NCI-H128 (cell line): Measurements from ENCODE around the gene CRB3.

ENCODE experiments used
- DNase-seq: peaks from one replicate; lab custom pipeline; 2025; ENCODE audit not compliant: unreplicated experiment; lab: John Stamatoyannopoulos, UW

CRB3 gene

DNA sequence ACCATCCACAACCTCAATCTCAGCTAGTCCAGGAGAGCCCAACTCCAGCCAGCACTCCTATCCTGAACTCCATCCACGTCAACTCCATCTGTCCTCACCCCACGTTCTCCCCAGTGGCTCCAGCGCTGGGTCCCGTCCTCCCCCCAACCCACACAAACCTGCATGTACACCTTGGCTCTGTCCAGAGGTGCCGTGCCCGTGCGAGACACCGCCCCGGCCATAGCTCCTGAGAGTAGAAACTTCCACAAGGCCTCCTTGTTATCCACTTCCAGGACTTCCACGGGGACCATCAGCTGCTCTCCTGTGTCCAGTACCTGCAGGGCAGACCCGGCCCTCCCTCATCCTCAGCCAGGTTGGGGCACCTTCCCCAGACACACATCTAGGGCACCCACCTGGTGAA, 32.2 kb upstream of the CRB3 start:
- DNase-seq, result no peak

DNA sequence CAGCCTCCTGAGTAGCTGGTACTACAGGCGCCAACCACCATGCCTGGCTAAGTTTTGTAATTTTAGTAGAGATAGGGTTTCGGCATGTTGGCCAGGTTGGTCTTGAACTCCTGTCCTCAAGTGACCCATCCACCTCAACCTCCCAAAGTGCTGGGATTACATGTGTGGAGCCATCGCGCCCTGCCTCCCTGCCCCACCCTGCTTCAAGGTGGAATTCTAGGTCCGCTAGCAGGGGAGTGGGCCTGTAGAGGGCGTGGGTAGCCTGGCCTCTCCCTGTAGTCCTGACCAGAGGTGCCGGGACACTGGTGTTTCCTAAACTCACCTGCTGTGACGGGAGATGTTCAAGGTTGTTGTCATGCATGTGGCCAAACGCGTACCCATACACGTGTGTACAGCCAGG, 30.9 kb upstream of the CRB3 start:
- DNase-seq, result no peak

DNA sequence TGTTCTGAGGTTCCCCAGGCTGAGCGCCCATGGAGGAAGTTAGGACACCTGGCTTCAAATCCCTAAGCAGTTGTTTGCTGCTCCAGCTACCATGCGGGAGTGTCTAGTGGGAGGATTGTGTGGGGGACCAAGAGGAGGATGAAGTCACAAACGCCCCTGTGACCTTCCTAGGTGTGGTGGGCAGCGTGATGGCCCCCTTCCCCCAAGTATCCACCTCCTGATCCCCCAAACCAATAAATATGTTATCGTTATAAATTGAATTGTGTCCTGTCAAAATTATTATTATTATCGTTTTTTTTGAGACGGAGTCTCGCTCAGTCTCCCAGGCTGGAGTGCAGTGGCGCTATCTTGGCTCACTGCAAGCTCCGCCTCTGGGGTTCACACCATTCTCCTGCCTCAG, 30.4 kb upstream of the CRB3 start, which contains the start of gene SLC25A41:
TSS of gene SLC25A41 (minus strand) at position 101 of the 400 bp plus-strand sequence. CDS start at position 31, 70 bp downstream.
- no peak for DNase-seq

DNA sequence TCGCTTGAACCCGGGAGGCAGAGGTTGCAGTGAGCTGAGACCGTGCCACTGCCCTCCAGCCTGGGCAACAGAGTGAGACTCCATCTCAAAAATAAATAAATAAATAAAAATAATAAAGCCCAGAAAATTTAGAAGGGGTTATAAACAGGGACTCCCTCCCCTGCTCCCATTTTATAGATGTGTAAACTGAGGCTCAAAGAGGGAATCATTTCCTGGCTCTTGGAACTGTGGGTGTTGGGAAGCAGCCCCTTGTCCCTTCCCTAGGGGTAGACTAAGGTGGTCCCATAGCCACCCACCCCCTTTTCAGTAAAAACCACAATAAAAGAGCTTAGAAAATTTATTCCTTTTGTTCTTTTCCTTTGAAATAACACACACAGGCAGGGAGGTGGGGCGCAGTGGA, 24.3 kb upstream of the CRB3 start:
- DNase-seq, result no peak

DNA sequence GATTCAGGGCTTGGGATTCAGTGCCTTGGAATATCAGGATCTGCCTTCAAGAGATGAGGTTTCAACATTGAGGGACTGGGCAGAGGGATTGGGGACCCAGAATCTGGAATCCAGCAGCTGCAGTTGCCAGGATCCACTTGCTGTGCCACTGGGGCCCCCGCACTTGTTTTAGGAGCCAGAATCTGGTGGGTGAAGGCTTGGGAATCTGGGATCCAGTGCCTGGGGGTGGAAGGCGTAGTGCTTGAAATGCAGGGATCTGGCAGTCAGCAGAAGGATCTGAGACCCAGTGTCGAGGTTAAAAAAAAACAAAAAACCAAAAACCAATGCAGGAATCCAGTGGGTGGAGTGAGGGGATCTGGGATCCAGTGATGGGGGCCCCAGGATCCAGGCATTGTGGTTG, 23.2 kb upstream of the CRB3 start:
- DNase-seq, result no peak

DNA sequence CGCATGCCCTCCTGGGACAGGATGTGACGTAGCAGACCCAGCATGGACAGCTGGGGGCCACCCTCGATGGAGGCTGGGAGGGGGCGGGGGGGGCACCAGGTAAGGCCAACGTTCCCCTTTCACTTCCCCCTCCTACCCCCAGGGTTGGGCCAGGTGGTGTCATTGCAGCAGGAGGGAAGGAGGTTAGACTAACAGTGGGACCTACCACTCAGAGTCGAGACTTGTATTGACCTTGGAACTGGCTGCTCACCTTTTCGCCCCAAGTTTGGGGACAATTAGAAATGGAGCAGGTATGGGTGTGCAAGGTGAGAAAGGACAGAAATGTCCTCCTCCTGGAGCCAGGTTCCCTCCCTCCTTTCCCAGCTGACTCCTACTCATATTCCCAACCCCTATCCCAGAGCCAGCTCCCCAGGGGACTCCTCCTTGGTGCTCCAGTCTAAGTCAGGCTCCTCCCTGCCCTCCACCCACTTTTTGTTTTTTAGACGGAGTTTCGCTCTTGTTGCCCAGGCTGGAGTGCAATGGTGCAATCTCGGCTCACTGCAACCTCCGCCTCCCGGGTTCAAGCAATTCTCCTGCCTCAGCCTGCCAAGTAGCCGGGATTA, 21.9 kb upstream of the CRB3 start:
- DNase-seq, result no peak

DNA sequence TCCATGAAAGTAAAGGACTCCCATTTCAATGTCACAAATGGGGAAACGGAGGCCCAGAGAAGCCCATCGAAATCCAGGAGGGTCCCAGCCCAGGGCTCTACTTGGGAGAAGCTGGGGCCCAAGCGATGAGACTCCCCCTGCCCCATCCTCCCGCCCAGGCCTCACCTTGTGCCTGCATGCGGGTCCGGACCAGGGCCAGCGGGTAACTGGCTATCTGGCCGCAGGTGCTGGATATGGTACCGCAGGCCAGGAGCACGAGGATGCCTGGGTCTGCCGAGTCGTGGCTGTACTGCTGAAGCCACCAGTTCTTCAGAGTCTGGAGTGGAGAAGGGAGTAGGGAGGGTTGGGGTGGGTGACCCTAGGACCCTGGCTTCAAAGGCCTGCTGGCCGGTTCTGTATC, 20.1 kb upstream of the CRB3 start:
- no peak for DNase-seq

DNA sequence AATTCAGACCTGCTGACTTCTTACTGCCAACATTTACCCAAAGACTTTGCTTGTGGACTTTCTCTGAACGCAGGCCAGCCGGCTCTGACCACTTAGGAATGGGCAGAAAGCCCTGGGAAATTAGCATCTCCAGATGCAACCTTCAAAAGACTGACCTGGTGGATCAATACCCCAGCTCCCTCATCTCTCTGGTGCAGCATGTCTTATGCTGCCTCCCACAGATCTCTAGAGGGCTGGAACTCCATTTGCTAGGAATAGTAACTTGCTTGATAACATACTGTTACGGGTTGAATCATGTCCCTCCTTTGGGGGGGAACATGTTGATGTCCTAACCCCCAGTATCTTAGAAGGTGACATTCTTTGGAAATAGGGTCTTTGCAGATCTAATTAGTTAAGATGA, 17.6 kb upstream of the CRB3 start:
- DNase-seq, result no peak

DNA sequence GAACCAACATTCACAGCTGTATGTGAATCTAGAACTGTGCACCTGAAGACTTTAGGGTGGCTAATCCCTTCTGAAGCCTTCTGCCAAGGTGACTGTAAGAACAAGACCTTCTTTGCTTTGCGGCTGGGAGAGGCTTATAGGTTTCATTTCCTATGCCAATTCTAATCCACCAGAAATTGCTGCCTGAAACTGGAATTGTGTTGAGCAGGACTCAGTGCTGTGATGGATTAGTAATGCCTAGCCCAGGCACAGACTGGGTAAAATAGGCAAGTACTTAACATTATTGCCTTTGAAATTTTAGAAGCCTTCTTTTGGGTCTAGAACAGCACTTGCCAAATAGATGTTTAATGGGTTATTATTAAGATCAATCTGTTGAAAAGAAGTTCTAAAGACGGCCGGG, 16.0 kb upstream of the CRB3 start:
- DNase-seq, result no peak

DNA sequence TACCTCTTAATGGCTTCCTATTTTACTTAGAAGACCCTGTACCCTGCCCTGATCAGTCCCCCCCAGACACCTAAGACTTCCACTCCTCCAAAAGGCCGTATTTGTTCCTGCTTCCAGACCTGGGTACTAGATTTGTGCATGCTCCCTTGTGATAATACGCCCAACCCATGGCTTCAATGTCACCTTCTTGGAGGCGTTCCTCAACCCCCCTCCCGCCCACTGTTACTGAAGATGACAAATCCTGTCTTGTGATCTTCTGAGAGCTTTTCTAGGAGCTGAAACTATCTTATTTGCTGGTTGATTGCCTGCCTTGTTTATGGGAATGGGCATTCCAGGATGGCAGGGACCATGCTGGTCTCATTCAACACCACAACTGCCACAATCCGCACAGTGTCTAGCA, 13.9 kb upstream of the CRB3 start:
- no peak for DNase-seq

DNA sequence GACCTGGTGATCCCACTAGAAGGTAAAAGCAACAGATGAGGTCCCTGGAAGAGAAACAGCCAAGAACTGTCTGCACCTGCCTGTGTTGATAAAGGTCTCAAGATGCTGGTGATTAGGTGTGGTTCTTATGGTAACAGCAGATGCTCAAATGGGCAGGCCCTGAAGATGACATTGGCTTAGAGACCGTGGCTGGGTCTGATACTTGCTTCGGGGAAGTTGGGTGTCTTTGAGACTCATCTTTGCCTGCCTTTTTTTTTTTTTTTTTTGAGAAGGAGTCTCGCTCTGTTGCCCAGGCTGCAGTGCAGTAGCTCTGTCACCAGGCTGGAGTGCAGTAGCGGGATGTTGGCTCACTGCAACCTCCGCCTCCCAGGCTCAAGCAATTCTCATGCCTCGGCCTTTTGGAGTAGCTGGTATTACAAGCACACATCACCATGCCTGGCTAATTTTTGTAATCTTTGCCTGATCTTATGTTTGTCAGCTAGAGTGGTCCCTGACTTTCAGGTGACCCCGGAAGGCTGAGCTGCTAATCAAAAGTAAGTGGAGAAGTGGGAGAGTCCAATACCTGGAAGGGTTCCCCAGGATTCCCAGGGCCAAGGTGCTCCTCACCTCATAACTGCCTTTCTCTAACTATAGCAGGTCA, 12.4 kb upstream of the CRB3 start:
- no peak for DNase-seq

DNA sequence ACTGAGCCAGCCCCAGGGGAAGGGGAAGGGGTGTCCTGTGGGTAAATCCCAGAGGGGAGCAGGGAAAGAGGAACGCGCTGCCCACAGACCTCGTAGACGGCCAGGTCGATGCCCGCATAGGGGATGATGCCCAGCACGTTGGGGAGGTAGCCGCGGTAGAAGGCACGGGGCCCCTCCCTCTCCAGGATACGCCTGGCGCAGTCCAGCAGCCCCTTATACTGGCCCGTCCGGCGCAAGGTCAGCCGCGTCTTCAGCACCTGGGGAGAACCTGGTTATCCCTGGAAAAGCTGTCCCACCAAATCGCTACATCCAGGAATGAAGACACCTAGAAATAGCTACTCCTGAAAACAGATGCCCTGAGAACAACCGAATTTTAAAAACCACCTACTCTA, 11.9 kb upstream of the CRB3 start:
- no peak for DNase-seq

DNA sequence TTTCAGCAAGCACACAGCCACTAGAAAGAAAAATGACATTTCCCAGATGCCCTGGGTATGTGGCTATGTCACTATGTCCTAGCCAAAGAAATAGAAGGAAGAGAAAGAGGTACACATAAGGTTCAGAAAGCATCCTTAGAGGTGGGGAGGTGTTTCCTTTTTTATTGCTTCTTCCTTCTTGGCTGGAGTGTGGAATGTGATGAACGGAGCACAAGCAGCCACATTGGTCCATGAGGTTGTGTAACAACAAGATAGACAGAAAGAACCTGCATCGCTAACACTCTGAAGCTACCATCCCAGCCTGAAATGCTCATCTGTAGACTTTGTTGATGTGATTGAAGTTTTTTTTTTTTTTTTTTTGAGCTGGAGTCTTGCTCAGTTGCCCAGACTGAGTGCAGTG, 11.2 kb upstream of the CRB3 start:
- DNase-seq, result no peak

DNA sequence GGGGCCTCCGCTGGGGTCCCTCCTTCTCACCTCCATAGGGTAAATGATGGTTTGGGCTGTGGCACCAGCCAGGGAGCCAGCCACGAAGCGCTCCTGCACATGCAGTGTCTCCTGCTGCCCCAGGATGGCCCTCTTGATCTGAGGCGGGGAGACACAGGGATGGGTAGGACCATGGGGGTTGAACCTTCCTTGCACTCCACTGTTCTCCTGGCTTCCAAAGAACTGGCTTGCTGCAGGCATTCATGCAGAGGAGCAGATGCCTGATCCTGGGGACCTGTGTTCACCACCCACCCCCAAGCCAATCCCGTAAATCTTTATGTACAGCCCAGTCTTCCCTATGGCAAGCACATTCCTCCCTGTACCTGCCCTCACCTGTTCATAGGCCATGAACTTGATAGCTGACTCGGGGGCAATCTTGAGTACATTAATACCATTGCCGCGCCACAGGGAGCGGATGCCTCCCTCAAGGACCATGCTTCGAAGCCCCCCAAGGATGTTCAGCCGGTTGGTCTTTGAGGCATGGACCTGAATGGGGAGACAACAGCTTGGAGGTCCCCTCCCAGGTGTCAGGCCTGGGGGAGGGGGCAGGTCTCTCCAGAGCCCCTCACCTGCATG, 10.0 kb upstream of the CRB3 start:
- DNase-seq, result no peak

DNA sequence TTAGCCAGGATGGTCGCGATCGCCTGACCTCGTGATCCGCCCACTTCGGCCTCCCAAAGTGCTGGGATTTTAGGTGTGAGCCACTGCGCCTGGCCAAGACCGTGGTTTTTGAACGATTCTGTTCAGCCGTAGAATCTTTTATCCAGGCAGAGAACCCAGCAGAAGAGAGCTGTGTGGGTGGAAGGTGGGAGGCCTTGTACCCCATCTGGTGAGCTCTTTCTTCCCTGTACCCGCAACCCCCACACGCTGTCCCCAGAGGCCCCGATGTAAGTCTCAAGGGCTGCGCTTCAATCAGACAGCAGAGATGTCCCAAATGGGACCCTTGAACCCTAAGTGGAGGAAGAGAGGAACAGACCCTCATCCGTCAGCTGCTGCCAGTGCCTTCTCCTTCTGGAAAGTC, 8.1 kb upstream of the CRB3 start:
- DNase-seq, result no peak

DNA sequence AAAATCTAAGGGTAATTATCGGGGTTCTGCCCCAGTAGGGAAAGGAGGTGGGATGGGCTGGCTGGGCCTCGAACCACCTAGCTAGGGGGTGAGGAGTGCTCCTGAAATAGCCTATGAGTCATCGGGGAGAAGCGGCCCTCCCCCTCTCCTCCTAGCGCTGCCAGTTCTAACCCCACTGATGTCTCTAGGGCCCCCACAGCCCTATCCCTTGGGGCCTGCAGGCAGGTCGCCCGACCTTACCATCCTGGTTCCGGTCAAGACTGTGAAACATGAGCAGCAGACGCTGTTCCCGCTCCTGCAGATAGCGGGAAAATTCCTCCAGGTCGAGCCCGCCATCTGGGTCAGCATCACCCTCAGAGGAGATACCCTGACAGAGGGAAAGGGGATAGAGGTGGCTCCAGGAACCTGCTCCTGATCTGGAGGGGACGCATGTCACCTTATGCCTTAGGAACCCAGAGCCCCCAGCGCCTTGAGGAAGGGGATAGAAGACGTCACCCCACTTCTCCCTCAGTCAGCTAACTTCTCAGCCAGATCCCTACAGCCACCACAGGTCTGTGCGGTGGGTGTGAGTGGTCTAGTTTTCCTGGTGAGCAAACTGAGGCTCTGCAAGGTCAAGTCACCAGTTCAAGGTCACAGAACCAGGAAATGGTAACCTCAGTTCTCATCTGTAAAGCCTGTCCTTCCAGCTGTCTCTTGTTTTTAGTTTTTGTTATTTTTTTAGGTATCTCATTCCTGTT, 5.9 kb upstream of the CRB3 start:
- DNase-seq, result no peak

DNA sequence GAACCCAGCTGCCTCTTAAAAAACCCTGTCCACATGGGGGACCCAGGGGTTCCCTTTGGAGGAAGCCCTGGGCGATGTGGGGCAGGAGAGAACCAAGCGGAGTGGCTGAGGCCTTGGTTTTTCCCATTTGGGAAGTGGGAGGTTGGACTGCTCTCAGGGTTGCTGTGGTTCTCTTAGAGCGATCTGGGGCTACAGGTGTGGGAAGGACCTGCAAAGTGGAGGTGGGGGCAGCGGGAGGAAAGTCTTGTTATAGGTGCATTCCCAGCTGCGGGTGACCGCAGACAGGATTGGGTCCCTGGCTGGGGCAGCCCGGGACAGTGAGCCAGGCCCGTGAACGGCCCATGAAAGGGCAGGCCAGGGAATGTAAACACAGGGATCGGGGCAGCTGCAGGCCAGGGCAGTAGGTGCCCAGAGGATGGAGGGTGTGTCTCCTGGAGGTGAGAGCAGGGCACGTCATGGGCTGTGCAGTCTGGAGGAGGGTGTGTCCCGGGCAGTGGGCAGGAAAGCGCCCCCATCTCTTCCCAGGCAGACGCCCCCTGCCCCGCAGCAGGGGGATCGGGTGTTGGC, 5.3 kb upstream of the CRB3 start:
- no peak for DNase-seq

DNA sequence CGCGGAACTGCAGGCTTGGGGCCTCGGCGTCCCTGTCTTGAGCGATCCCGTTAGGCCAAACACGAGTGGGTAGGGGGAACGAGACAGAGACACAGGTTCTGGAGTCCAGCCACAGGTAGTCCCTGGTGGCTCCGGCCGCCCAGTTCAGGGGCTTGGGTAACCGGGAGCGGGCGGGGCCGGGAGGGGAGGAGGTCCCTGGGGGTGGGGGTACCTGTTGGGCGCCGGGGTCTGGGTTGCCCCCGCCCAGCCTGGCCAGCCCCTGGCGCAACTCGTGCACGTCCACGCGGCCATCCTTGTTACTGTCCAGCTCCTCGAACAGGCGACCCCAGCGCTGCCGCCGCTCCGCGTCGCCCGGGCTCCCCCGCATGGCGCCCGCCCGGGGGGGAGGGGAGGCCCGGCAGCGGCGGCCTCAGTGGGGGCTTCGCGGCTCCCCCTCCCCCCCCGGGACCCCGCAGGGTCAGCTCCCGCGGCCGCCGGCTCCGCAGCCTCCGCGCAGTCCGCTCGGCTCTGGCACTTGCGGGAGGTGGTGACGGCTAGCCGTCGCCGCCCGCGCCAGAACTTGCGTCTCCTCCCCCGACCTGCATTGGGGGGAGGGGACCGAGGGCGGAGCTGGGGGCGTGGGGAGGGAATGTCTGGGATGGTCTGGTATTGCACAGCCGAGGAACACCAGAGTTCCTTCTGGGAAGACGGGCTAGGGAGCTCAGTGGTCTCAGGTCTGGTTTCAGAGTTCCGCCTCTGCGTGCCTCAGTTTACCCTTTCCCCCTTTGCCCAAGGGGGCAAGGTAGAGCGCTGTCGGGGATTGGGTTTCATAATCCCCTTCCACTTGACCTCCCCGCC, 4.6 kb upstream of the CRB3 start, which contains the start of gene SLC25A23:
TSS of gene SLC25A23 (minus strand) at position 531 of the 837 bp plus-strand sequence. CDS start at position 367, 164 bp downstream.
- DNase-seq, result peak; percentile 2

DNA sequence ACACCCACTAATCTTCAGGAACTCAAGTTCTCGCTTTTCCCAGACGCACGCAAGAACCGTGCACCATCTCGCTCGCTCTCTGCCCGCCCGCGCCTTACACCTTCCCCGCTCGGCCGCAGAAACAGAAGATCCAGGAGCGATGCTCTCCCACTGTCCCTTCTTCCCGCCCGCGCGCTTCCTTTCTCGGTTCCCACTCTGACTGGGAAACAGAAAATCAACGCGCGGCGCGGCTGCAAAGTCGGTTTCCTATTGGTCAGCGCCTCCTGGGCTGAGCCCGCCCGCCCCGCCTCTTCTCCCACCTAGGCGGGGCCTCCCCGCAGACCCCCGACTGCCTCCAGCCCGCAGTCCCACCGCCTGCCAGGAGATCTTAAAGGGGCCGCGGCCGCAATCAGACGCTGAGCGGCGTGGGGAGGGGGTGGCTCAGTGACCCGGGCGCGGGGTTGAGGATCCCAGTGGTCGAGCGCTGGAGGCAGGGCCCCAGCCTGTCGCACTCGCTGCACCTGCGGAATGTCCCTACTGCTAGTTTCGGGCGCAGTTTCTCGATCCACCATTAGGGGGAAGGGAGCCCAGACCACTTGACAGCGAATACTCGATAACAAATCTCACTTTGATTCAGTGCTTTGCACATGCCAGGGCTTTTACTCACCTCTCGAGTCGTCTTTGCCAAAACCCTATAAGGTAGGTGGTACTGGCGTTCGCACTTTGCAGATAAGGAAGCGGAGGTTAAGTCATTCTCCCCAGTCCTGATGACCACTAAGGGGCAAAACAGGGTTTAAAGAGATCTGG, 3.8 kb upstream of the CRB3 start:
- peak; percentile 94 for DNase-seq

DNA sequence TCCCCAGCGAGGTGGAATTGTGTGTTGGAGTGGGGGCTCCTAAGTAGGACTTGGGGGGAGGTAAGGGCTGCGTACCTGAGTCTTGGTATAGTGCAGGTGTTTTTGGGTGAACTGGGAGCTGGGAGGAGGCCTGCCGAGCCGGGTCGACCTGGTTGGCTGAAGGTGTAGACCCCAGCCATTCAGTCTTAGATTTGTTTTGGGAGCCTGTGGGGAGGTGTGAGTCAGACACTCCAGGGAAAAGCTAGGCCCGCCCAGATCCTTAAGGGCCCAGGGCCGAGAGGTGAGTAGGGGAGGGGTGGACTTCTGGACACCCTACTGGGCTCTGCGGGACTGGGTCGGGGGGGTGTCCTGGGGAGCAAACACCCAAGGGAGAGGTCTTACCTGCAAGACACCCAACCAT, 935 bp downstream of the CRB3 start:
- DNase-seq, result no peak
